SK-N-SH (cell line): Measurements from ENCODE around the gene TRNP1. TPM values are rescaled to one million over a fixed set of nuclear protein-coding genes. Genes with fewer than 3 reads are reported as not detected.

Experiments used
- CTCF ChIA-PET: fragments of 300-600, 350-600 bp; formaldehyde crosslinking; extraction: SDS; loops from one replicate; lab custom pipeline; 2021; lab: Yijun Ruan, JAX
- POLR2A ChIA-PET: fragments of 350-600 bp; sonication (Branson Sonifier 250); formaldehyde crosslinking; extraction: SDS; loops from one replicate; lab custom pipeline; 2020; ENCODE audit warnings: antibody characterized with exemption, inconsistent platforms; lab: Yijun Ruan, JAX
- DNase-seq: peaks from one replicate; pipeline ENCODE4 v3.0.0; 2012
- H2AFZ ChIP-seq: fragments of 200-600 bp; sonication (generic); 2 replicates; pipeline ENCODE4 v1.8.1; 2016; ENCODE audit warnings: antibody characterized with exemption, mild to moderate bottlenecking, low read depth
- H3F3A ChIP-seq: fragments of 200-600 bp; sonication (generic); replicated peaks from 2 replicates; pipeline ENCODE3; 2016; ENCODE audit warnings: antibody characterized with exemption, mild to moderate bottlenecking; ENCODE audit not compliant: insufficient read depth
- H3K27ac ChIP-seq, 2 experiments: fragments of 200-500 bp in 1 of 2; fragments of 200-600 bp in 1 of 2; sonication (Bioruptor generic) in 1 of 2; sonication (generic), shearing (Covaris generic) in 1 of 2; 2 replicates each; pipeline versions ENCODE4 v1.5.1 to v1.6.1; 2014 to 2016; ENCODE audit warnings: low read depth in 2 of 2, inconsistent platforms in 1 of 2, low read length in 1 of 2, mild to moderate bottlenecking in 1 of 2, mixed read lengths in 1 of 2
- H3K27me3 ChIP-seq: fragments of 200-600 bp; sonication (generic), shearing (Covaris generic); 2 replicates; pipeline ENCODE4 v1.6.1; 2016; ENCODE audit warnings: mixed run types; ENCODE audit not compliant: insufficient read depth
- H3K36me3 ChIP-seq, 2 experiments: fragments of 200-500 bp in 1 of 2; fragments of 200-600 bp in 1 of 2; sonication (Bioruptor generic) in 1 of 2; sonication (generic) in 1 of 2; replicated peaks in 1 of 2; 2 replicates each; pipeline versions ENCODE3 to v1.5.1; 2014 to 2016; ENCODE audit warnings: low read length in 1 of 2, mild to moderate bottlenecking in 1 of 2; ENCODE audit not compliant: insufficient read depth in 2 of 2, control insufficient read depth in 1 of 2
- H3K4me1 ChIP-seq, 2 experiments: fragments of 200-500 bp in 1 of 2; fragments of 200-600 bp in 1 of 2; sonication (Bioruptor generic) in 1 of 2; sonication (generic), shearing (Covaris generic) in 1 of 2; 2 replicates each; pipeline versions ENCODE4 v1.5.1 to v1.6.1; 2014 to 2016; ENCODE audit warnings: low read depth in 1 of 2, low read length in 1 of 2, mixed run types in 1 of 2; ENCODE audit not compliant: insufficient read depth in 2 of 2, control insufficient read depth in 1 of 2
- H3K4me2 ChIP-seq: fragments of 200-600 bp; sonication (generic), shearing (Covaris generic); 2 replicates; pipeline ENCODE4 v1.6.1; 2017; ENCODE audit warnings: mixed run types
- H3K4me3 ChIP-seq, 2 experiments: fragments of 200-500 bp in 1 of 2; fragments of 200-600 bp in 1 of 2; sonication (Bioruptor generic) in 1 of 2; sonication (generic), shearing (Covaris generic) in 1 of 2; 2 replicates each; pipeline versions ENCODE4 v1.5.1 to v1.8.1; 2014 to 2016; ENCODE audit warnings: low read depth in 2 of 2, inconsistent platforms in 1 of 2, low read length in 1 of 2, mild to moderate bottlenecking in 1 of 2, mixed read lengths in 1 of 2, moderate library complexity in 1 of 2
- H3K79me2 ChIP-seq: fragments of 200-600 bp; sonication (generic); 2 replicates; pipeline ENCODE4 v1.8.1; 2017; ENCODE audit warnings: mild to moderate bottlenecking; ENCODE audit not compliant: insufficient read depth
- H3K9ac ChIP-seq: fragments of 200-600 bp; sonication (generic); 2 replicates; pipeline ENCODE4 v1.6.1; 2017; ENCODE audit warnings: mixed run types
- H3K9me2 ChIP-seq: fragments of 200-600 bp; sonication (generic); 2 replicates; pipeline ENCODE4 v1.6.1; 2017; ENCODE audit warnings: mixed run types
- H3K9me3 ChIP-seq: fragments of 200-600 bp; sonication (generic); 2 replicates; pipeline ENCODE4 v1.6.1; 2017; ENCODE audit warnings: mixed run types, mild to moderate bottlenecking, moderate library complexity
- H4K20me1 ChIP-seq: fragments of 200-600 bp; sonication (generic); 2 replicates; pipeline ENCODE4 v1.6.1; 2017; ENCODE audit warnings: mild to moderate bottlenecking, mixed run types; ENCODE audit not compliant: insufficient read depth
- CHD2 ChIP-seq: fragments of 150-350 bp; IDR thresholded peaks from 2 replicates; pipeline ENCODE4 v1.6.1; 2018; ENCODE audit warnings: low read length; ENCODE audit not compliant: partially characterized antibody
- ELF1 ChIP-seq: IDR thresholded peaks from 2 replicates; pipeline ENCODE4 v1.4.0; 2012
- EZH2phosphoT487 ChIP-seq: fragments of 200-600 bp; sonication (generic); IDR thresholded peaks from 2 replicates; pipeline ENCODE4 v1.6.1; 2017; ENCODE audit warnings: low read depth, mixed run types, mild to moderate bottlenecking, antibody characterized with exemption, moderate library complexity, borderline replicate concordance
- GABPA ChIP-seq: IDR thresholded peaks from 2 replicates; pipeline ENCODE4 v1.4.0; 2012; ENCODE audit warnings: low read depth, mild to moderate bottlenecking
- GATA2 ChIP-seq: sonication (generic); formaldehyde crosslinking; IDR thresholded peaks from 2 replicates; pipeline ENCODE4 v1.5.0; 2020; ENCODE audit warnings: mild to moderate bottlenecking, missing genetic modification reagents
- JUND ChIP-seq: IDR thresholded peaks from 2 replicates; pipeline ENCODE4 v1.4.0; 2012
- MAX ChIP-seq: IDR thresholded peaks from 2 replicates; pipeline ENCODE4 v1.4.0; 2012; ENCODE audit warnings: low read depth
- MEF2A ChIP-seq: IDR thresholded peaks from 2 replicates; pipeline ENCODE4 v1.4.0; 2012; ENCODE audit warnings: low read depth, borderline replicate concordance
- MXI1 ChIP-seq: IDR thresholded peaks from 2 replicates; pipeline ENCODE4 v1.6.1; 2012; ENCODE audit warnings: mild to moderate bottlenecking, low read depth, low read length, improper control_type of control experiment
- NRF1 ChIP-seq: IDR thresholded peaks from 2 replicates; pipeline ENCODE4 v1.6.1; 2012; ENCODE audit warnings: low read depth, mild to moderate bottlenecking, low read length
- RXRA ChIP-seq: IDR thresholded peaks from 2 replicates; pipeline ENCODE4 v1.4.0; 2012; ENCODE audit warnings: low read depth, mild to moderate bottlenecking, borderline replicate concordance
- TAF1 ChIP-seq: IDR thresholded peaks from 2 replicates; pipeline ENCODE4 v1.6.1; 2012; ENCODE audit warnings: low read depth, mild to moderate bottlenecking, low read length, moderate library complexity, borderline replicate concordance
- TEAD4 ChIP-seq: IDR thresholded peaks from 2 replicates; pipeline ENCODE4 v1.4.0; 2012; ENCODE audit warnings: mild to moderate bottlenecking, borderline replicate concordance; ENCODE audit not compliant: insufficient read depth
- WGBS: methylation state at CpG from one replicate; pipeline ENCODE4 v1.1.6; 2017; ENCODE audit warnings: low lambda C conversion rate; 5-methylcytosine and 5-hydroxymethylcytosine counted together
- polyA plus RNA-seq, 3 experiments: library from polyadenylated mRNA; depleted of rRNA; stranded (reverse); fragments of >200 nt; gene quantifications; 2 replicates each; pipeline ENCODE4 v1.2.3, GENCODE V29; 2012
- TF ChIP-seq, protein P1 (sequence below): IDR thresholded peaks from 2 replicates; pipeline ENCODE4 v1.4.0; 2012; ENCODE audit warnings: low read depth, borderline replicate concordance
- TF ChIP-seq, protein P2 (sequence below): fragments of 150-350 bp; IDR thresholded peaks from 2 replicates; pipeline ENCODE4 v1.6.1; 2016; ENCODE audit warnings: mild to moderate bottlenecking, low read depth, low read length

Gene TRNP1
- polyA plus RNA-seq, 1 of the 3 experiments (the other 2 are of a cell fraction) = 8.8 TPM

- CTCF ChIA-PET = no interaction called here
- no peaks in the 10 kb centered on the region for H4K20me1 ChIP-seq
- H3K36me3 ChIP-seq = no peaks in the 10 kb centered on the region
- no peak overlapping the region for H3K9ac ChIP-seq
- H3K27ac ChIP-seq = no peak overlapping the region
- 0 out of 2 replicates have a peak, but pooled peaks cover under 1% of the 10 kb centered on the region for H3K27me3 ChIP-seq
- no peak overlapping the region for H3K4me3 ChIP-seq
- TF ChIP-seq NRF1 (no peak), RXRA (no peak), TAF1 (no peak), JUND (no peak), GABPA (no peak)
- TF ChIP-seq, all 33 proteins: peak for 0
- 70% methylated on average over 11 of the region's 24 CpGs for WGBS
- H3F3A ChIP-seq = peaks cover 8% of the 10 kb centered on the region
- no peak overlapping the region for H2AFZ ChIP-seq
- POLR2A ChIA-PET = no interaction called here
- DNase-seq = no peak
- H3K4me1 ChIP-seq = peaks cover 0 to 3% of the 10 kb centered on the region in 2 experiments; a peak in 1 of 4 replicates
- H3K9me2 ChIP-seq = no peaks in the 10 kb centered on the region
- no peaks in the 10 kb centered on the region for H3K79me2 ChIP-seq
- no peaks in the 10 kb centered on the region for H3K9me3 ChIP-seq
- H3K4me2 ChIP-seq = no peak overlapping the region
Measured at GRCh38 chr1:26951821-26952497, 41.5 kb upstream of the TRNP1 start.

GRCh38 chr1:26953374-26953773, 40.1 kb upstream of the TRNP1 start:
- peaks cover 3% of the 10 kb centered on the region for H3F3A ChIP-seq
- H3K36me3 ChIP-seq = no peaks in the 10 kb centered on the region
- H3K4me2 ChIP-seq = no peak overlapping the region
- H3K4me3 ChIP-seq = no peak overlapping the region
- POLR2A ChIA-PET = no interaction called here
- no peaks in the 10 kb centered on the region for H3K9me2 ChIP-seq
- no peaks in the 10 kb centered on the region for H3K79me2 ChIP-seq
- WGBS = 87% methylated on average over 5 of the region's 5 CpGs
- H3K9ac ChIP-seq = no peak overlapping the region
- no peak for DNase-seq
- no peak overlapping the region for H2AFZ ChIP-seq
- no peak for TF ChIP-seq JUND
- TF ChIP-seq MEF2A = no peak
- TF ChIP-seq RXRA = no peak
- TF ChIP-seq MXI1 = no peak
- TF ChIP-seq GATA2 (CRISPR knock-in tag) = no peak
- no peak for TF ChIP-seq CHD2
- TF ChIP-seq, protein P1, sequence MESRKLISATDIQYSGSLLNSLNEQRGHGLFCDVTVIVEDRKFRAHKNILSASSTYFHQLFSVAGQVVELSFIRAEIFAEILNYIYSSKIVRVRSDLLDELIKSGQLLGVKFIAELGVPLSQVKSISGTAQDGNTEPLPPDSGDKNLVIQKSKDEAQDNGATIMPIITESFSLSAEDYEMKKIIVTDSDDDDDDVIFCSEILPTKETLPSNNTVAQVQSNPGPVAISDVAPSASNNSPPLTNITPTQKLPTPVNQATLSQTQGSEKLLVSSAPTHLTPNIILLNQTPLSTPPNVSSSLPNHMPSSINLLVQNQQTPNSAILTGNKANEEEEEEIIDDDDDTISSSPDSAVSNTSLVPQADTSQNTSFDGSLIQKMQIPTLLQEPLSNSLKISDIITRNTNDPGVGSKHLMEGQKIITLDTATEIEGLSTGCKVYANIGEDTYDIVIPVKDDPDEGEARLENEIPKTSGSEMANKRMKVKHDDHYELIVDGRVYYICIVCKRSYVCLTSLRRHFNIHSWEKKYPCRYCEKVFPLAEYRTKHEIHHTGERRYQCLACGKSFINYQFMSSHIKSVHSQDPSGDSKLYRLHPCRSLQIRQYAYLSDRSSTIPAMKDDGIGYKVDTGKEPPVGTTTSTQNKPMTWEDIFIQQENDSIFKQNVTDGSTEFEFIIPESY = no peak
- no peak for TF ChIP-seq EZH2phosphoT487
- no peak for TF ChIP-seq MAX
- no peak for TF ChIP-seq ELF1
- no peak for TF ChIP-seq TEAD4
- TF ChIP-seq, protein P2, sequence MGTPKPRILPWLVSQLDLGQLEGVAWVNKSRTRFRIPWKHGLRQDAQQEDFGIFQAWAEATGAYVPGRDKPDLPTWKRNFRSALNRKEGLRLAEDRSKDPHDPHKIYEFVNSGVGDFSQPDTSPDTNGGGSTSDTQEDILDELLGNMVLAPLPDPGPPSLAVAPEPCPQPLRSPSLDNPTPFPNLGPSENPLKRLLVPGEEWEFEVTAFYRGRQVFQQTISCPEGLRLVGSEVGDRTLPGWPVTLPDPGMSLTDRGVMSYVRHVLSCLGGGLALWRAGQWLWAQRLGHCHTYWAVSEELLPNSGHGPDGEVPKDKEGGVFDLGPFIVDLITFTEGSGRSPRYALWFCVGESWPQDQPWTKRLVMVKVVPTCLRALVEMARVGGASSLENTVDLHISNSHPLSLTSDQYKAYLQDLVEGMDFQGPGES = no peak
- no peaks in the 10 kb centered on the region for H3K9me3 ChIP-seq
- CTCF ChIA-PET = interaction anchor here (0.7 kb wide), 1 partner anchor 331 kb away, joined by 3 read pairs; no protein-coding TSS in a partner anchor
- peaks cover 0 to 3% of the 10 kb centered on the region in 2 experiments; a peak in 1 of 4 replicates for H3K4me1 ChIP-seq
- H4K20me1 ChIP-seq = no peaks in the 10 kb centered on the region
- H3K27me3 ChIP-seq = peaks cover 8% of the 10 kb centered on the region; the same call in 1 of the 2 replicates
- H3K27ac ChIP-seq = no peak overlapping the region
